ENCODE data around the gene EPS15. TPM values are rescaled to one million over a fixed set of nuclear protein-coding genes. Genes with fewer than 3 reads are reported as not detected.

The EPS15 gene
- total and polyA plus RNA-seq, 2 experiments from 2014 or later: 31.0 to 76.5 TPM

DNA sequence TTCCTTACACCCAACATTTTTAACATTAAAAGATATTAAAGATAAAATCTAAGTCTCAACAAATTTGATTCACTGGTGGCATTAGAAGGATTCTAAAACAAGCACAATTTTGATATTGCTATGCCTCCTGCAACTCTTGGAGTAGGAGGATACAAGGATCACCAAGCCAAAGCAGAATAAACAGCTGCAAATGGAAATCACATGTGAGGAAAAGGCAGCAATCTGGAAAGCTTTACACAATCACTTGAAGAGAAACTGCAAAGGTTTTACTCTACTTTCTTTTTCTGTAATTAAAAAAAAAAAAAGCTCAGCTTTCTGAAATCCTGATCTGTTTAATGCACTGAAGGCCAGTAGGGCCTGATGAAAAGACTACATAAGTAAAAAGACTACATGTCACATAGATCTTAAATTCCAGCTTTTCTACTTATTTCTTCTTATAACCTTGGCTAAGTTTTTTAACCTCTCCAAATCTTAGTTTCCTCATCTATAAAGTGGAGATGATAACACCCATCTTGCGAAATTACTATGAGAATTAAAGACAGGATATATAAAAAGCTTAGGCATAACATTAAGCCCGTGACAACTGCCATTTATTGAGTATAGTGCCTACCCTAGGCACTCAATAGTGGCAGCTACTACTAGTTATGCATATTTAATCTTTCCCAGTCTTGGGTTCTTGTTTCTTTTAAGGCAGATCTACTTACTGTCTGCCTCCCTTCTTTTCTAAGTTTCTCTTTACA lies 73.5 kb downstream of the EPS15 start:
- ATAC-seq: no peak
- H3K36me3 ChIP-seq (ENCODE audit: insufficient read depth): no peaks in the 10 kb centered on the region
- no peak overlapping the region for H3K27ac Mint-ChIP-seq
- no peaks in the 10 kb centered on the region for H3K36me3 Mint-ChIP-seq (ENCODE audit: low read depth)
- H3K4me2 ChIP-seq: no peak overlapping the region
- no peak overlapping the region for H3K27ac ChIP-seq (ENCODE audit: low read depth)
- H3K79me2 ChIP-seq (replicated peaks; ENCODE audit: insufficient read depth): no peaks in the 10 kb centered on the region
- no peaks in the 10 kb centered on the region for H3K9me3 Mint-ChIP-seq
- no peaks in the 10 kb centered on the region for H3K27me3 Mint-ChIP-seq (ENCODE audit: insufficient read depth, low read depth, poor library complexity)
- no peak overlapping the region for H3K4me3 Mint-ChIP-seq
- no peaks in the 10 kb centered on the region for H3F3A ChIP-seq (replicated peaks; ENCODE audit: low read depth)
- no peaks in the 10 kb centered on the region for H3K4me1 ChIP-seq (ENCODE audit: insufficient read depth)
- no peaks in the 10 kb centered on the region for H3K27me3 ChIP-seq (ENCODE audit: insufficient read depth)
- DNase-seq (ENCODE audit: low spot score): no peak
- H3K9me2 ChIP-seq (ENCODE audit: insufficient read depth): no peaks in the 10 kb centered on the region
- no peaks in the 10 kb centered on the region for H3K4me1 Mint-ChIP-seq
- H2AFZ ChIP-seq: no peak overlapping the region
- H4K20me1 ChIP-seq (replicated peaks; ENCODE audit: insufficient read depth): no peaks in the 10 kb centered on the region
- no peak for TF ChIP-seq JUNB (IDR thresholded peaks at IDR 0.05; ENCODE audit: unreplicated experiment)
- no peak for TF ChIP-seq STAT1 (IDR thresholded peaks at IDR 0.05; ENCODE audit: unreplicated experiment)
- TF ChIP-seq EZH2 (IDR thresholded peaks at IDR 0.05; ENCODE audit: low read depth, unreplicated experiment): no peak
- no peak for TF ChIP-seq ZNF114 (CRISPR knock-in tag; IDR thresholded peaks at IDR 0.05)
- no peak for TF ChIP-seq ZNF331 (CRISPR knock-in tag; IDR thresholded peaks at IDR 0.05; ENCODE audit: low read depth)
- TF ChIP-seq, protein P1, sequence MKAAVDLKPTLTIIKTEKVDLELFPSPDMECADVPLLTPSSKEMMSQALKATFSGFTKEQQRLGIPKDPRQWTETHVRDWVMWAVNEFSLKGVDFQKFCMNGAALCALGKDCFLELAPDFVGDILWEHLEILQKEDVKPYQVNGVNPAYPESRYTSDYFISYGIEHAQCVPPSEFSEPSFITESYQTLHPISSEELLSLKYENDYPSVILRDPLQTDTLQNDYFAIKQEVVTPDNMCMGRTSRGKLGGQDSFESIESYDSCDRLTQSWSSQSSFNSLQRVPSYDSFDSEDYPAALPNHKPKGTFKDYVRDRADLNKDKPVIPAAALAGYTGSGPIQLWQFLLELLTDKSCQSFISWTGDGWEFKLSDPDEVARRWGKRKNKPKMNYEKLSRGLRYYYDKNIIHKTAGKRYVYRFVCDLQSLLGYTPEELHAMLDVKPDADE (IDR thresholded peaks at IDR 0.05): no peak
- TF ChIP-seq, protein P2, sequence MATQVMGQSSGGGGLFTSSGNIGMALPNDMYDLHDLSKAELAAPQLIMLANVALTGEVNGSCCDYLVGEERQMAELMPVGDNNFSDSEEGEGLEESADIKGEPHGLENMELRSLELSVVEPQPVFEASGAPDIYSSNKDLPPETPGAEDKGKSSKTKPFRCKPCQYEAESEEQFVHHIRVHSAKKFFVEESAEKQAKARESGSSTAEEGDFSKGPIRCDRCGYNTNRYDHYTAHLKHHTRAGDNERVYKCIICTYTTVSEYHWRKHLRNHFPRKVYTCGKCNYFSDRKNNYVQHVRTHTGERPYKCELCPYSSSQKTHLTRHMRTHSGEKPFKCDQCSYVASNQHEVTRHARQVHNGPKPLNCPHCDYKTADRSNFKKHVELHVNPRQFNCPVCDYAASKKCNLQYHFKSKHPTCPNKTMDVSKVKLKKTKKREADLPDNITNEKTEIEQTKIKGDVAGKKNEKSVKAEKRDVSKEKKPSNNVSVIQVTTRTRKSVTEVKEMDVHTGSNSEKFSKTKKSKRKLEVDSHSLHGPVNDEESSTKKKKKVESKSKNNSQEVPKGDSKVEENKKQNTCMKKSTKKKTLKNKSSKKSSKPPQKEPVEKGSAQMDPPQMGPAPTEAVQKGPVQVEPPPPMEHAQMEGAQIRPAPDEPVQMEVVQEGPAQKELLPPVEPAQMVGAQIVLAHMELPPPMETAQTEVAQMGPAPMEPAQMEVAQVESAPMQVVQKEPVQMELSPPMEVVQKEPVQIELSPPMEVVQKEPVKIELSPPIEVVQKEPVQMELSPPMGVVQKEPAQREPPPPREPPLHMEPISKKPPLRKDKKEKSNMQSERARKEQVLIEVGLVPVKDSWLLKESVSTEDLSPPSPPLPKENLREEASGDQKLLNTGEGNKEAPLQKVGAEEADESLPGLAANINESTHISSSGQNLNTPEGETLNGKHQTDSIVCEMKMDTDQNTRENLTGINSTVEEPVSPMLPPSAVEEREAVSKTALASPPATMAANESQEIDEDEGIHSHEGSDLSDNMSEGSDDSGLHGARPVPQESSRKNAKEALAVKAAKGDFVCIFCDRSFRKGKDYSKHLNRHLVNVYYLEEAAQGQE (IDR thresholded peaks at IDR 0.05; ENCODE audit: unreplicated experiment): no peak
- TF ChIP-seq, protein P3, sequence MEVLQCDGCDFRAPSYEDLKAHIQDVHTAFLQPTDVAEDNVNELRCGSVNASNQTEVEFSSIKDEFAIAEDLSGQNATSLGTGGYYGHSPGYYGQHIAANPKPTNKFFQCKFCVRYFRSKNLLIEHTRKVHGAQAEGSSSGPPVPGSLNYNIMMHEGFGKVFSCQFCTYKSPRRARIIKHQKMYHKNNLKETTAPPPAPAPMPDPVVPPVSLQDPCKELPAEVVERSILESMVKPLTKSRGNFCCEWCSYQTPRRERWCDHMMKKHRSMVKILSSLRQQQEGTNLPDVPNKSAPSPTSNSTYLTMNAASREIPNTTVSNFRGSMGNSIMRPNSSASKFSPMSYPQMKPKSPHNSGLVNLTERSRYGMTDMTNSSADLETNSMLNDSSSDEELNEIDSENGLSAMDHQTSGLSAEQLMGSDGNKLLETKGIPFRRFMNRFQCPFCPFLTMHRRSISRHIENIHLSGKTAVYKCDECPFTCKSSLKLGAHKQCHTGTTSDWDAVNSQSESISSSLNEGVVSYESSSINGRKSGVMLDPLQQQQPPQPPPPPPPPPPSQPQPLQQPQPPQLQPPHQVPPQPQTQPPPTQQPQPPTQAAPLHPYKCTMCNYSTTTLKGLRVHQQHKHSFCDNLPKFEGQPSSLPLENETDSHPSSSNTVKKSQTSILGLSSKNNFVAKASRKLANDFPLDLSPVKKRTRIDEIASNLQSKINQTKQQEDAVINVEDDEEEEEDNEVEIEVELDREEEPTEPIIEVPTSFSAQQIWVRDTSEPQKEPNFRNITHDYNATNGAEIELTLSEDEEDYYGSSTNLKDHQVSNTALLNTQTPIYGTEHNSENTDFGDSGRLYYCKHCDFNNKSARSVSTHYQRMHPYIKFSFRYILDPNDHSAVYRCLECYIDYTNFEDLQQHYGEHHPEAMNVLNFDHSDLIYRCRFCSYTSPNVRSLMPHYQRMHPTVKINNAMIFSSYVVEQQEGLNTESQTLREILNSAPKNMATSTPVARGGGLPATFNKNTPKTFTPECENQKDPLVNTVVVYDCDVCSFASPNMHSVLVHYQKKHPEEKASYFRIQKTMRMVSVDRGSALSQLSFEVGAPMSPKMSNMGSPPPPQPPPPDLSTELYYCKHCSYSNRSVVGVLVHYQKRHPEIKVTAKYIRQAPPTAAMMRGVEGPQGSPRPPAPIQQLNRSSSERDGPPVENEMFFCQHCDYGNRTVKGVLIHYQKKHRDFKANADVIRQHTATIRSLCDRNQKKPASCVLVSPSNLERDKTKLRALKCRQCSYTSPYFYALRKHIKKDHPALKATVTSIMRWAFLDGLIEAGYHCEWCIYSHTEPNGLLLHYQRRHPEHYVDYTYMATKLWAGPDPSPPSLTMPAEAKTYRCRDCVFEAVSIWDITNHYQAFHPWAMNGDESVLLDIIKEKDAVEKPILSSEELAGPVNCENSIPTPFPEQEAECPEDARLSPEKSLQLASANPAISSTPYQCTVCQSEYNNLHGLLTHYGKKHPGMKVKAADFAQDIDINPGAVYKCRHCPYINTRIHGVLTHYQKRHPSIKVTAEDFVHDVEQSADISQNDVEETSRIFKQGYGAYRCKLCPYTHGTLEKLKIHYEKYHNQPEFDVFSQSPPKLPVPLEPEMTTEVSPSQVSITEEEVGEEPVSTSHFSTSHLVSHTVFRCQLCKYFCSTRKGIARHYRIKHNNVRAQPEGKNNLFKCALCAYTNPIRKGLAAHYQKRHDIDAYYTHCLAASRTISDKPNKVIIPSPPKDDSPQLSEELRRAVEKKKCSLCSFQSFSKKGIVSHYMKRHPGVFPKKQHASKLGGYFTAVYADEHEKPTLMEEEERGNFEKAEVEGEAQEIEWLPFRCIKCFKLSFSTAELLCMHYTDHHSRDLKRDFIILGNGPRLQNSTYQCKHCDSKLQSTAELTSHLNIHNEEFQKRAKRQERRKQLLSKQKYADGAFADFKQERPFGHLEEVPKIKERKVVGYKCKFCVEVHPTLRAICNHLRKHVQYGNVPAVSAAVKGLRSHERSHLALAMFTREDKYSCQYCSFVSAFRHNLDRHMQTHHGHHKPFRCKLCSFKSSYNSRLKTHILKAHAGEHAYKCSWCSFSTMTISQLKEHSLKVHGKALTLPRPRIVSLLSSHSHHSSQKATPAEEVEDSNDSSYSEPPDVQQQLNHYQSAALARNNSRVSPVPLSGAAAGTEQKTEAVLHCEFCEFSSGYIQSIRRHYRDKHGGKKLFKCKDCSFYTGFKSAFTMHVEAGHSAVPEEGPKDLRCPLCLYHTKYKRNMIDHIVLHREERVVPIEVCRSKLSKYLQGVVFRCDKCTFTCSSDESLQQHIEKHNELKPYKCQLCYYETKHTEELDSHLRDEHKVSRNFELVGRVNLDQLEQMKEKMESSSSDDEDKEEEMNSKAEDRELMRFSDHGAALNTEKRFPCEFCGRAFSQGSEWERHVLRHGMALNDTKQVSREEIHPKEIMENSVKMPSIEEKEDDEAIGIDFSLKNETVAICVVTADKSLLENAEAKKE (CRISPR knock-in tag; IDR thresholded peaks at IDR 0.05): no peak
- TF ChIP-seq, protein P4, sequence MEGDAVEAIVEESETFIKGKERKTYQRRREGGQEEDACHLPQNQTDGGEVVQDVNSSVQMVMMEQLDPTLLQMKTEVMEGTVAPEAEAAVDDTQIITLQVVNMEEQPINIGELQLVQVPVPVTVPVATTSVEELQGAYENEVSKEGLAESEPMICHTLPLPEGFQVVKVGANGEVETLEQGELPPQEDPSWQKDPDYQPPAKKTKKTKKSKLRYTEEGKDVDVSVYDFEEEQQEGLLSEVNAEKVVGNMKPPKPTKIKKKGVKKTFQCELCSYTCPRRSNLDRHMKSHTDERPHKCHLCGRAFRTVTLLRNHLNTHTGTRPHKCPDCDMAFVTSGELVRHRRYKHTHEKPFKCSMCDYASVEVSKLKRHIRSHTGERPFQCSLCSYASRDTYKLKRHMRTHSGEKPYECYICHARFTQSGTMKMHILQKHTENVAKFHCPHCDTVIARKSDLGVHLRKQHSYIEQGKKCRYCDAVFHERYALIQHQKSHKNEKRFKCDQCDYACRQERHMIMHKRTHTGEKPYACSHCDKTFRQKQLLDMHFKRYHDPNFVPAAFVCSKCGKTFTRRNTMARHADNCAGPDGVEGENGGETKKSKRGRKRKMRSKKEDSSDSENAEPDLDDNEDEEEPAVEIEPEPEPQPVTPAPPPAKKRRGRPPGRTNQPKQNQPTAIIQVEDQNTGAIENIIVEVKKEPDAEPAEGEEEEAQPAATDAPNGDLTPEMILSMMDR (conservative IDR thresholded peaks at IDR 0.05; ENCODE audit: low read depth in 2 of 2): no peak
- TF ChIP-seq NANOG (IDR thresholded peaks at IDR 0.05; ENCODE audit: borderline replicate concordance): no peak
- no peak for TF ChIP-seq POLR2AphosphoS5 (IDR thresholded peaks at IDR 0.05; ENCODE audit: low read depth)
- no peak for TF ChIP-seq CREB1 (CRISPR knock-in tag; IDR thresholded peaks at IDR 0.05; ENCODE audit: low read depth)
- no peak for TF ChIP-seq EZH2phosphoT487 (IDR thresholded peaks at IDR 0.05; ENCODE audit: unreplicated experiment)
- no peak overlapping the region for H3K4me3 ChIP-seq
